Activated CD4-positive, alpha-beta T cell treated with anti-CD3 and anti-CD28 coated beads, Interleukin-2, amount 50 U/mL, for 24 hours (primary cell): Measurements from ENCODE around the gene SLC46A1.

ENCODE experiments used
- DNase-seq, 2 donors: peaks; one replicate each; pipeline ENCODE4 v3.0.0-alpha.2; 2020; ENCODE audit warnings: low read depth in 1 of 2, low spot score in 1 of 2

Gene SLC46A1

GRCh38 chr17:28357061-28357900 is 48.7 kb downstream of the SLC46A1 start, which contains the start of gene POLDIP2:
Gene POLDIP2 (minus strand): TSS chr17:28357527. CDS start chr17:28357448, 79 bp downstream.
- peak; percentile 87 to 94 for DNase-seq

DNA sequence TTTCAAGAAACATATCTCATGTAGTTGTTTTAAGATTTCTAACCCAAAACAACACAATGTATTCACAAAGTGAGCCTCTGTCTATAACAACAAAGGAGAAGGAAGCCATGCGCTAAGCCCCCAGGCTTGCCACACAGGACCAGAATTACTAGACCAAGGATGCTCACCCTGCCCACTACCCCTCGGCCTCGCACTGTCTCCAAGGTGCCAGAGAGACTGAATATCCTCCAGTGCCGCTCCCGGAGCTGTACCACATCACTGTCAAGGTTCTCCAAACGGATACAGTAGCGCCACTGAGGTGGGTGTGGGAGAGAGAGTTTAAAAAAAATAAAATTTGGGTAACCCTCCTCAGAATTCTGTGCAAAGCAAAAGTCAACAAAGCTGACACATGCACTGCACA is 55.7 kb downstream of the SLC46A1 start:
- no peak for DNase-seq

DNA sequence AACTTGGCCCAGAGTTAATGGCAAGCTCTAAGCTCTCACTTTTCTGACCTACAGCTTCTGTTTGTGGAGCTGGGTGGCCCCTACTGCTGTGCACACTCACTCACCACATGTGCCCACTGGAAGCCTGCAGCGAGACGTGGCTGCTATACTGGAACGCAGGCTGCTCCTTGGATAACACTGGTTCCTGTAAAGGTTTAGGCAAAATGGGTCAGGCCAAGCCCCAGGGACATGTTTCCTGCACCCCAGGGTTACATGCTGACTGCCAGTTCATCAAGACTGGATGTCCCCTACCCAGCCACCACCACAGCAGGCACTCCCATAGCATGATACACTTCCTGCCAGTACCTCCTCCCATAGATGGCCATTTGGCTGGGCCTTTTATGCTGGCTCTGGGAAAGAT is 57.0 kb downstream of the SLC46A1 start:
- no peak for DNase-seq

DNA sequence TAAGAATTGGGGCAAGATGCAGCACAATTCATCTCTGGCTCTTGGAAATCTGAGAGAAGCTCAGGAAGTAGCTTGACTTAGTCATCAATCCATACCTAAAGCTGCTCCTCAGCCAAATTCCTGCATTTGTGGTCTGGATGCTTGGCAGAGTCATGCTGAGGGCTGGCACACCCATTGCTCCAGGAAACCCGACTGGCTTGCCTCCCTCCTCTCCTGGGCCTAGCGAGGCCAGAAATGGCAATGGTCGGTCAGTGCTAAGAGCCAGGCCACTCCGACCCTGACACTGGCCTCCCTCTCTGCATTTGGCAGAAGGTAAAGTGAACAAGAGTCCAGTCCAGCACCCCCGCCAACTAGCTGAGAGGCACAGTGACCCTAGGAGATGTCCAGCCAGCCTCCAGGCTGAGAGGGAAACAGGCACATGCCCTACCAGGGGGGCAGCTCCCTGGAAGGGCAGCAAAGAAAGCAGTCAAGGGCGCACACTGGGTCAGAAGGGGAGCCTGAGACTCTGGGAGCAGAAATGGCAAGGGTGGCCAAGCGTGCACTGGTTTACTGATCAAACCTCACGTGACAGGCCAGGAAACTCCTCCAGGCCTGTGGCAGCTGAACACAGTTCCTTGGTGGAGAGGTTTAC is 58.6 kb downstream of the SLC46A1 start:
- DNase-seq, result no peak

- no peak for DNase-seq
These were observed 59.2 kb downstream of the SLC46A1 start for GRCh38 chr17:28346746-28347246.

- no peak for DNase-seq
These were observed 59.8 kb downstream of the SLC46A1 start for GRCh38 chr17:28346199-28346580.

- no peak for DNase-seq
These were observed 60.4 kb downstream of the SLC46A1 start for GRCh38 chr17:28345419-28346198.
